Germinal center (tissue), 1 donor: Measurements from ENCODE around the gene MICALL2.

ENCODE experiments used
- DNase-seq: peaks from one replicate; pipeline ENCODE4 v3.0.0; 2012; ENCODE audit warnings: mixed read lengths, low spot score

MICALL2 gene

DNA sequence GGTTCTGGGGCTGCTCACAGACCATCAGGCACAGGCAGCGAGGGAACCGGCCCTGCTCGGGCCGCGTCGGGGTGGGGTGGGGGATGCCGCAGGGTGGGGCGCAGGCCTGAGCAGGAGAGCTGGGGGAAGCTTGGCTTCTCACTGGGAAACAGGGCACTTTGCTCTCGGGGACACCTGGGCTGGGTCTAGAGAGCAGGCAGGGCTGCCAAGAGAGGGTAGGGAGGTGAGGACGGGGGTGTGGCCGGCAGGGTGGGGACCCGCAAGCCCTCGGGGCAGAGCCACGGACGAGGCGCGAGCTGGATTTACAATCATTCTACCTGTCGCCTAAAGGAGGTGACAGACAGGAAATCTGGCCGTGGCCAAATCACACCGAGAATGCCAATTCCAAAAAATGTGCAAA, 33.9 kb upstream of the MICALL2 start:
- DNase-seq: no peak

- no peak for DNase-seq
Observed at GRCh38 chr7:1492640-1493039, 33.4 kb upstream of the MICALL2 start.

DNA sequence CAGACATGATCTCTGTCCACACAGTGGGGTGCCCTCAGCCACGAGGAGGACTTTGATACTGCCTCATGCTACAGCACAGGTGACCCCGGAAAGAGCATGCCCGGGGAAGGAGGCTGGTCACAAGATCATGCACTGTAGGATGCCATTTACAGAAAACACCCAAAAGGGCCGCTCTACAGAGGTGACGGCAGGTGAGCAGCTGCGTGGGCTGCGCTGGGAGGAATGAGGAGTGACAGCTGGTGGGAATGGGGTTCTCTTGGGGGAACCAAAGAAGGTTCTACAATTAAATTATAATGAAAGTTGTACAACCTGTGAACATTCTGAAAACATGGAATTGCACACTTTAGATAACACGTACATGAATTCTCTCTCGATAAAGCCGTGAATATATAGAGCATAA, 33.0 kb upstream of the MICALL2 start:
- no peak for DNase-seq

DNA sequence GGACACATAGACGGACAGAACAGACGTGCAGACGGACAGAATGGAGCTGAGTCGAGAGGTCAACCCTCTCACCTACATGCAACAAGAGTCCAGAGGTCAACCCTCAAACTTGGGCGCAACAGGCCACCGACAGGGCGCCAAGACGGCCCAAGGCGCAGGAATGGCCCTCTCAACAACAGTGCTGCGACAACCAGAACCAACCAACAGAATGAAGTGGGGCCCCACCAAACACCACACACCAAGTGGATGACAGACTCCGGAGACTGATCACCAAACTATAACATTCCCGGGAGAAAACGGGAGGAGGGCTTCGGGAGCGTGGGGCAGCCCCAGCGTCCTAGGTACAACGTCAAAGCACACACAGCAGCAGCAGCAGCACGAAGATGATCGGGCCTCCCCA, 31.6 kb upstream of the MICALL2 start:
- DNase-seq: no peak

GRCh38 chr7:1489336-1489735, 30.1 kb upstream of the MICALL2 start:
- no peak for DNase-seq

DNA sequence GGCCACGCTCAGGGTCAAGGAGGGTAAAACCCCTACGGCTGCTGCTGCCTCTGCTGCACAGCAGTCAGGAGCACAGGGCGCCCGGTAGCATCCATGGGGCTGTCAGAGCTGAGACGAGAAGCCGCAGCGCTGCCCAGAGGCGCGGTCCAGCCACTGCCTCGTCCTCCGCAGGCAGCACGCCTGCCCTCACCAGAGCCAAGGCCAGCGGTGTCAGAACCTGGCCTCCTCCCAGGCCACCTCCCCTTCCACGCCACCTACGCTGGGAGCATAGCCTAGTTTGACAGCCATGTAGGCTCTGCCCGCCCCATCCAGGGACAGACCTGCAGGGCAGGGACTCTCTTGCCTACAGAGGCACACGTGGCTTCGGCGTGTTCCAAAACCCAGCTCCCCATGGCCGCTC, 28.7 kb upstream of the MICALL2 start:
- no peak for DNase-seq

DNA sequence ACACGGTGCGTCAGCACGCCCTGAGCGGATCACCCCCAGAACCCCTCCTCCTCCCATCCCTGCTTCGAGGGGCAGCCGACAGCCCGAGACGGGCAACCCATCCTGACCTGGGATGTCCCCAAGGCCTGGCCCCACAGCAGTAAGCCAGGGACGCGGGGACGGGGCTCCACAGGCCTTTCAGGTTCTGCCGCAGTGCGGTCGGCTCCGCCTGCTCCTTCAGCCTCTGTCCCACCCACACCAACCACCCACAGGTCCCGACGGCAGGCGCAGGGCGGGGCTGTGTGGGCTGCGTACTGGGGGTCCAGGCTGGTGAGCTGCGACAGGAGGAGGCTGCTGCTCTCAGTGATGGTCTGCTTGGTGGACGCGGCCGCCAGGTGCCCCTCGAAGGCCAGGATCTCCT, 28.2 kb upstream of the MICALL2 start:
- no peak for DNase-seq

- no peak for DNase-seq
Observed at GRCh38 chr7:1486571-1486970, 27.3 kb upstream of the MICALL2 start.

DNA sequence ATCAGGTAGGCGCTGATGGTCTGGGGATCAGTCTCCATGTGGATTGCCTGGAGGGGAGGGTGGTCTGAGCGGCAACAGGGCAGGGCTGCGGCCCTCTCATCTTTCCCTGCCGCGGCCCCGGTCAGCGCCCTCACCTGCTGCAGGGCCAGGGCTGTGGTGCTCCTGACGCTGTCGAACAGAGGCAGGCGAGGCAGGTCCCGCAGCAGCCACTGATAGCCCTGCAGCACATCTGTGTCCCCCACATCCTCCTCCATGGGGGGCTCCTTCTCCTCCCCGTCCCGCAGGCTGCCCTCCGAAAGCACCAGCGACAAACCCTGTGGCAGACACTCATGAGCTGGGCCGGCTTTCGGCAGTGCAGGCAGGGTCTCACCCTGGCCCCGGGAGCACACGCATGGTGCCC, 25.9 kb upstream of the MICALL2 start:
- DNase-seq: no peak

DNA sequence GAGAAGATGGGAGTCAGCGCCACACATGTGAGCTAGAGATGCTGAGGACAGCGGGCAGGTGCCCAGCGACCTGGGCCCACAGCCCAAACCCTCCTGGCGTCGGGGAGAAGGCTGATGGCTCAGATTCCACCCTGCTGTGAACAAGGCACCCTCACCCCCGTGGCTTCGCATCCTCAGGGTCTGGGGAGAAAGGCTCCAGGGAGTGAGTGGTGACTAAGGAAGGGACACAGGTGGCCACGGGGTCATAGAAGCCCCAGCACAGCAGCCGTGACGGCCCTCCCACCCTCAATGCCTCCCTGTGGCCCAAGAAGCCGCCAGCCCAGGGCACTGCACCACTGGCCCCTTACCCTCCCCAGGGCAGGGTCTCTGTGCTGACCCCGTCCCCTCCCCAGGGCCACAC, 25.3 kb upstream of the MICALL2 start:
- DNase-seq: no peak

DNA sequence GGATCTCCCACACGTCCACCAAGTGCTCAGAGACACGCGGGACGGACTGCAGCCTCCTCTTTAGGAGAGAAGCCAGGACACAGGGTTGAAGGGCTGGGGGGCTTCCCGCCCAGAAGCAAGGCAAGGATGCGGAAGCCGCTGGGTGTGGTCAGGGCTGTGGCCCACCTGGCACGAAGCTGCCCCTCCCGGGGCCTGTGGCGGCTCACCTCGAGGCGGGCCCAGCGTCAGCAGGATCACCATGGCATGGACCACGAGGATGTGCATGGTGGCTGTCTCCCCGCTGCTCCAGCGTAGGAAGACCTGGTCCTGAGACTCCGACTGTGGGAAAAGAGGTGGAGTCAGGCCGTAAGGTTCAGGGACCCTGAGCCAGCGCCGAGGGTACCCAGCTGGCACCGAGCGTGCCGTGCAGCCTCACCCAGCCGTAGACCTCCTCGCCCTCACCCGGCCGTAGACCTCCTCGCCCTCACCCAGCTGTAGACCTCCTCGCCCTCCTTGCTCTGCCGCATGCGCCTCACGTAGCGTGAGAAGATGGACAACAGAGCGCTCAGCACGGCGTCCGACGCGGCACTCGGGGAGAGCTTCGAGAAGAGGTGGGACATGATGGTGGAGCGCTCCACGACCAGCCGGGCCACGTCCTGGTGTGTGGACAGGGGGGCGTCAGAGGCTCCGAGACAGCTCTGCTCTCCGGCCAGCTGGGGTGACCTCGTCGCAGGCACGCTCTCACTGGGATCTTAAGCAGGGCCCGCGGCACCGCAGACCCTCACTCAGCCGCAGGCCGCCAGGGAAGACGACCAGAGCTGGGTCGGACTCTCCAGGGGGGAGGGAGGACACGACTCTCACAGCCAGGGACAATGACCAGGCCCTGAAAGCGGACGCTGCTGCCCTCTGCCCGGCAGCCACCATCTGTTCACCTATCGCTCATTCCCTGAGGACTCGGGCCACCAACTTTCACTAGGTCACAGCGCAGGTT, 24.6 kb upstream of the MICALL2 start:
- DNase-seq: no peak

GRCh38 chr7:1483079-1483478, 23.8 kb upstream of the MICALL2 start:
- no peak for DNase-seq

DNA sequence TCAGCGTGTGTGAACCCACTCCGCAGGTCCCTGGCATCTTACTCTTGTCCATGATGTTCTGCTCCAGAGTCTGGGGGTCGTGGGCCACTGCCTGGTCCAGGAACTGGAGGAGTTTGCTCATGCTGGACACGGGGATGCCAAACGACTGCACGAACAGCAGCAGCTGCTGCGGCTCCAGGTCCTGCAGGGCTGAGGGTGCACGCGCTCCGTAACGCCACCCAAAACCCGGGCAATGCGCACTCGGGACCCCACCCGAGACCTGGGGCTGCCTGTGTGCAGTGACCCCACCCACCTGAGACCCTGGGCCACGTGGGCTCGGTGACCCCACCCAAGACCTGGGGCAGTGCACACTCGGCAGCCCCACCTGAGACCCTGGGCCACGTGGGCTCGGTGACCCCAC, 22.0 kb upstream of the MICALL2 start:
- DNase-seq: no peak

DNA sequence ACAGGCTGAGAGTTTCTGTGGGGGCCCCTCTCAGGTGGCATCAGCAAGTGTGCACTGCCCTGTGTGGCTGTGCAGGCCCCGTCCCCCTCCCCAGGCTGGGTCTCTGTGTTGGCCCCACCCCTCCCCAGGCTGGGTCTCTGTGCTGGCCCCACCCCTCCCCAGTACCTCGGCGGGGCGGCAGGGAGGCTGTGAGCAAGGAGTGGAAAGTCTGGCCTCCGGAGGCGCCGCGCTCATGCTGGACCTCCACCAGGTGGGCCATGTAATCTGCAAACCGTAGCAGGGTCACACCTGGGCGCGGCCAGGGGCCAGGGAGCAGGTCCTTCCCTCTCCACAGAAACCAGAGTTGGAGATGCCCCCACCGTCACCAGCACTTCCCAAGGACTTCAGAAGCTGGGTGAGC, 21.4 kb upstream of the MICALL2 start:
- no peak for DNase-seq

DNA sequence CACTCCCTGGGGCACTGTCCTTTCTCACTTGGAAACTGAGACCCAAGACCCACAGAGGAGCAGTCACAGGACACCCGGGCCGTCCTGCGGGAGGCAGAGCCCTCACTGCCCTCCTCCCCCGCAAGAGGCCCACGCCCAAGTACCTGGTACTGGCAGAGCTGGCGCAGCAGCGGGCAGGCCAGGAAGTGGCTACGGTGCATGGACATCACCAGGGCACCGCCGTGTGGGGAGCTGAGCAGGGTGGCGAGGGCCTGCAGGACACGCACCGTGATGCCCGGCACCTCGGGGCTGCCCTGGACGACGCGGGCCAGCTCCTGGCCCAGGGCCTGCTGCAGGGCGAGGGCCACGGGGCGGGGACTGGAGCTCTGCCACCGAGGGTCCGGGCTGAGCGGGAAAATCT, 20.0 kb upstream of the MICALL2 start:
- no peak for DNase-seq

- DNase-seq: no peak
Observed at GRCh38 chr7:1478480-1478879, 19.2 kb upstream of the MICALL2 start.

GRCh38 chr7:1476859-1477258, 17.6 kb upstream of the MICALL2 start:
- DNase-seq: no peak

- DNase-seq: no peak
Observed at GRCh38 chr7:1475991-1476390, 16.7 kb upstream of the MICALL2 start.

- DNase-seq: no peak
Observed at GRCh38 chr7:1475393-1475792, 16.1 kb upstream of the MICALL2 start.

DNA sequence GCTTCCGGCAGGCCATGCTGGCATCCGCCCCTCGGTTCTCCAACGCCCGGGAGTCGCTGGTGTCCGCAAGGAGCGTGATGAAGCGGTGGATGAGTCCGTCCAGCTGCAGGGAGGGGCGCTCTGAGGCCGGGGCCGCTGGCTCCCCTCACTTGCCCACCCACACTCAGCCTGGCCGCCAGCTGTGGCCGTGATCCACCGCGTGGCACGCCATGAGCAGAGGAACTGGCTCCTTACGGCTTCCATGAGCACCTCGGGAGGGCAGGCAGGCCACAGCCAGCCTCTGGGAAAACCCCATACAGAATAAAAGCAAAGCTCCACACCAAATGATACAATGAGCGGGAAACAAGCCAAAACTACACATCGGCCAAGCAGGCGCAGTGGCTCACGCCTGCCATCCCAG, 15.5 kb upstream of the MICALL2 start:
- no peak for DNase-seq

- peak; percentile 84 for DNase-seq
Observed at GRCh38 chr7:1473864-1474512, 14.7 kb upstream of the MICALL2 start.

- DNase-seq: no peak
Observed at GRCh38 chr7:1470901-1471300, 11.6 kb upstream of the MICALL2 start.

GRCh38 chr7:1468643-1469298, 9.5 kb upstream of the MICALL2 start:
- no peak for DNase-seq
